Thyroid gland (tissue), 4 donors: ENCODE data around the gene PISD. TPM values are rescaled to one million over a fixed set of nuclear protein-coding genes. Genes with fewer than 3 reads are reported as not detected.

Experiments used
- DNase-seq, 2 donors: peaks; one replicate each; pipeline ENCODE4 v3.0.0-alpha.2; 2019
- H3K27ac ChIP-seq, 3 donors: fragments of 200-600 bp; sonication (generic); 1 replicate in 2 of 3; 2 replicates in 1 of 3; pipeline ENCODE4 v1.5.1; 2016 to 2019; ENCODE audit warnings: mild to moderate bottlenecking in 1 of 3, moderate library complexity in 1 of 3
- H3K27me3 ChIP-seq: fragments of 200-600 bp; sonication (generic); one replicate; pipeline ENCODE4 v1.5.1; 2019
- H3K36me3 ChIP-seq, 2 donors: fragments of 200-600 bp; sonication (generic); one replicate each; pipeline ENCODE4 v1.5.1; 2016 to 2019
- H3K4me1 ChIP-seq, 2 donors: fragments of 200-600 bp; sonication (generic); one replicate each; pipeline ENCODE4 v1.5.1; 2017 to 2019
- H3K4me3 ChIP-seq, 3 donors: fragments of 200-600 bp; sonication (generic); replicated peaks in 1 of 3; 1 replicate in 2 of 3; 2 replicates in 1 of 3; pipeline ENCODE4 v1.5.1; 2016; ENCODE audit warnings: mild to moderate bottlenecking in 1 of 3
- H3K9me3 ChIP-seq: fragments of 200-600 bp; sonication (generic); one replicate; pipeline ENCODE4 v1.5.1; 2017
- CTCF ChIP-seq, 6 experiments: fragments of 200-600 bp in 3 of 6; fragments of 450-650 bp in 3 of 6; sonication (generic) in 3 of 6; IDR thresholded peaks; one replicate each; pipeline ENCODE4 v1.5.1; 2016 to 2019; ENCODE audit warnings: antibody characterized with exemption in 6 of 6, mild to moderate bottlenecking in 2 of 6, inconsistent platforms in 1 of 6, moderate library complexity in 1 of 6
- POLR2A ChIP-seq, 2 donors: fragments of 450-650 bp; IDR thresholded peaks; one replicate each; pipeline ENCODE4 v1.6.1; 2017; ENCODE audit warnings: antibody characterized with exemption in 2 of 2, mild to moderate bottlenecking in 2 of 2, moderate library complexity in 1 of 2
- WGBS, 2 donors: methylation state at CpG; one replicate each; pipeline ENCODE4 v1.1.5; 2017; 5-methylcytosine and 5-hydroxymethylcytosine counted together
- intact Hi-C: fragments of 100-400 bp; cut with DNase I; formaldehyde crosslinking; loops from one replicate; pipeline ENCODE4 v1.15.1; 2023
- total RNA-seq, 4 donors: library from RNA; depleted of rRNA; stranded (reverse); fragments of >200 nt; gene quantifications; one replicate each; pipeline ENCODE4 v1.2.3, GENCODE V29; 2016

Gene PISD
- total RNA-seq, 4 donors from 2014 or later = 34.5 to 59.0 (median 42.5) TPM

GRCh38 chr22:31659246-31659645 is 2.8 kb downstream of the PISD start:
- no peaks in the 10 kb centered on the region for H3K36me3 ChIP-seq
- TF ChIP-seq POLR2A (IDR thresholded peaks at IDR 0.05) = no peak
- no peak for TF ChIP-seq CTCF (IDR thresholded peaks at IDR 0.05)
- H3K9me3 ChIP-seq = no peaks in the 10 kb centered on the region
- WGBS, 2 donors = 80 to 85% methylated on average over 7 of the region's 7 CpGs
- no peak overlapping the region for H3K27ac ChIP-seq
- intact Hi-C loops = no loop called here
- no peak for DNase-seq
- H3K27me3 ChIP-seq = no peaks in the 10 kb centered on the region
- H3K4me1 ChIP-seq = peaks cover 11 to 13% of the 10 kb centered on the region in 2 donors
- H3K4me3 ChIP-seq = no peak overlapping the region

GRCh38 chr22:31654408-31654807 is 7.6 kb downstream of the PISD start:
- TF ChIP-seq POLR2A (IDR thresholded peaks at IDR 0.05) (no peak), CTCF (IDR thresholded peaks at IDR 0.05) (no peak)
- Histone ChIP-seq H3K36me3 (no peaks in the 10 kb centered on the region), H3K4me3 (no peak overlapping the region), H3K9me3 (no peaks in the 10 kb centered on the region), H3K27ac (no peak overlapping the region), H3K4me1 (peaks cover 7 to 22% of the 10 kb centered on the region in 2 donors), H3K27me3 (no peaks in the 10 kb centered on the region)
- 88 to 94% methylated on average over 5 of the region's 5 CpGs for WGBS, 2 donors
- intact Hi-C loops = no loop called here
- no peak for DNase-seq

GRCh38 chr22:31653944-31654343 is 8.1 kb downstream of the PISD start:
- H3K36me3 ChIP-seq = no peaks in the 10 kb centered on the region
- DNase-seq = no peak
- H3K4me1 ChIP-seq = peaks cover 7 to 23% of the 10 kb centered on the region in 2 donors
- intact Hi-C loops = no loop called here
- TF ChIP-seq POLR2A (IDR thresholded peaks at IDR 0.05) (no peak), CTCF (IDR thresholded peaks at IDR 0.05) (no peak)
- H3K27me3 ChIP-seq = no peaks in the 10 kb centered on the region
- H3K9me3 ChIP-seq = no peaks in the 10 kb centered on the region
- WGBS, 2 donors = 86 to 94% methylated on average over 2 of the region's 2 CpGs
- H3K27ac ChIP-seq = no peak overlapping the region
- H3K4me3 ChIP-seq = no peak overlapping the region

GRCh38 chr22:31652911-31653684 is 8.9 kb downstream of the PISD start:
- TF ChIP-seq CTCF (IDR thresholded peaks at IDR 0.05) (no peak), POLR2A (IDR thresholded peaks at IDR 0.05) (no peak)
- no peak overlapping the region for H3K4me3 ChIP-seq
- DNase-seq = no peak
- peaks cover 7 to 23% of the 10 kb centered on the region in 2 donors for H3K4me1 ChIP-seq
- no peaks in the 10 kb centered on the region for H3K27me3 ChIP-seq
- peaks cover 0 to 1% of the 10 kb centered on the region in 2 donors for H3K36me3 ChIP-seq
- intact Hi-C loops = no loop called here
- H3K9me3 ChIP-seq = no peaks in the 10 kb centered on the region
- WGBS, 2 donors = 90 to 93% methylated on average over 9 of the region's 9 CpGs
- H3K27ac ChIP-seq = peak overlapping the region in 2 of 3 donors; percentile 49 to 81

- DNase-seq = peak; percentile 36 to 67
- intact Hi-C loops = no loop called here
- H3K9me3 ChIP-seq = no peaks in the 10 kb centered on the region
- H3K36me3 ChIP-seq = peaks cover 0 to 11% of the 10 kb centered on the region in 2 donors
- H3K4me1 ChIP-seq = peaks cover 7 to 23% of the 10 kb centered on the region in 2 donors
- H3K27me3 ChIP-seq = no peaks in the 10 kb centered on the region
- no peak overlapping the region for H3K4me3 ChIP-seq
- no peak for TF ChIP-seq POLR2A (IDR thresholded peaks at IDR 0.05)
- TF ChIP-seq CTCF (IDR thresholded peaks at IDR 0.05) = no peak
- H3K27ac ChIP-seq = peak overlapping the region in 2 of 3 donors; percentile 49 to 81
- 57 to 62% methylated on average over 9 of the region's 9 CpGs for WGBS, 2 donors
These were observed 9.9 kb downstream of the PISD start for GRCh38 chr22:31652088-31652487.
